GM23338 (cell line): Measurements from ENCODE around the gene ZNF438.

Experiments used
- CTCF ChIP-seq, 2 experiments: fragments of 200-600 bp in 1 of 2; sonication (generic) in 1 of 2; conservative IDR thresholded peaks; 2 replicates each; pipeline versions ENCODE4 v1.5.1 to v1.6.1; 2016 to 2017; ENCODE audit warnings: antibody characterized with exemption in 2 of 2, low read depth in 2 of 2, mild to moderate bottlenecking in 2 of 2, moderate library complexity in 1 of 2
- ETS1 ChIP-seq: IDR thresholded peaks from 2 replicates; pipeline ENCODE4 v1.6.1; 2016; ENCODE audit warnings: antibody characterized with exemption
- EZH2 ChIP-seq: fragments of 200-600 bp; sonication (generic); IDR thresholded peaks from one replicate; pipeline ENCODE4 v1.8.0; 2017; ENCODE audit warnings: antibody characterized with exemption, mild to moderate bottlenecking, low read depth; ENCODE audit not compliant: unreplicated experiment
- EZH2phosphoT487 ChIP-seq: fragments of 200-600 bp; sonication (generic); IDR thresholded peaks from one replicate; pipeline ENCODE4 v1.8.1; 2018; ENCODE audit warnings: antibody characterized with exemption; ENCODE audit not compliant: unreplicated experiment
- JUNB ChIP-seq: IDR thresholded peaks from one replicate; pipeline ENCODE4 v1.6.1; 2016; ENCODE audit warnings: antibody characterized with exemption; ENCODE audit not compliant: unreplicated experiment
- NANOG ChIP-seq: IDR thresholded peaks from 2 replicates; pipeline ENCODE4 v1.6.1; 2016; ENCODE audit warnings: antibody characterized with exemption, borderline replicate concordance
- POLR2AphosphoS5 ChIP-seq: IDR thresholded peaks from 2 replicates; pipeline ENCODE4 v1.6.1; 2016; ENCODE audit warnings: antibody characterized with exemption, low read depth
- REST ChIP-seq: IDR thresholded peaks from one replicate; pipeline ENCODE4 v1.6.1; 2018; ENCODE audit warnings: antibody characterized with exemption; ENCODE audit not compliant: unreplicated experiment
- ZNF331 ChIP-seq: fragments of 250-450 bp; sonication (Bioruptor Pico); IDR thresholded peaks from 2 replicates; pipeline ENCODE4 v1.5.0; 2020; ENCODE audit warnings: low read depth, mild to moderate bottlenecking, moderate library complexity

- TF ChIP-seq CTCF (conservative IDR thresholded peaks at IDR 0.05; ENCODE audit: low read depth in 2 of 2) = no peak
- no peak for TF ChIP-seq EZH2
- no peak for TF ChIP-seq POLR2AphosphoS5
- no peak for TF ChIP-seq REST
- no peak for TF ChIP-seq JUNB
- TF ChIP-seq EZH2phosphoT487 = no peak
- TF ChIP-seq ETS1 = no peak
- no peak for TF ChIP-seq ZNF331 (CRISPR knock-in tag)
- TF ChIP-seq NANOG = no peak
Measured at GRCh38 chr10:31071232-31072005, 39.8 kb upstream of the ZNF438 start.
